Cardiac muscle cell (in vitro differentiated cells and primary cell): ENCODE data around the gene FGF22. TPM values are rescaled to one million over a fixed set of nuclear protein-coding genes. Genes with fewer than 3 reads are reported as not detected.

Source experiments
- DNase-seq, 2 donors: peaks; one replicate each; pipeline versions ENCODE4 v3.0.0 to v3.0.0-alpha.2; 2010 to 2017; ENCODE audit warnings: low read depth in 1 of 2, low spot score in 1 of 2
- H3K27ac ChIP-seq: fragments of 200-600 bp; sonication (generic); 2 replicates; pipeline ENCODE4 v1.5.1; 2016
- H3K27me3 ChIP-seq: fragments of 200-600 bp; sonication (generic); 2 replicates; pipeline ENCODE4 v1.6.0; 2016; ENCODE audit warnings: control low read depth
- H3K36me3 ChIP-seq: fragments of 200-600 bp; sonication (generic); 2 replicates; pipeline ENCODE4 v1.5.1; 2016; ENCODE audit warnings: control low read depth
- H3K4me1 ChIP-seq: fragments of 200-600 bp; sonication (generic); 2 replicates; pipeline ENCODE4 v1.8.1; 2017; ENCODE audit warnings: low read depth, mild to moderate bottlenecking, mixed run types
- H3K4me3 ChIP-seq: fragments of 200-600 bp; sonication (generic); 2 replicates; pipeline ENCODE4 v1.5.1; 2016; ENCODE audit warnings: mild to moderate bottlenecking
- H3K9me3 ChIP-seq: fragments of 200-600 bp; sonication (generic); 2 replicates; pipeline ENCODE4 v1.5.1; 2017; ENCODE audit warnings: low read depth, mild to moderate bottlenecking, control low read depth
- CTCF ChIP-seq: IDR thresholded peaks from 2 replicates; pipeline ENCODE4 v1.5.1; 2012; ENCODE audit warnings: low read depth, mild to moderate bottlenecking, low read length
- polyA plus RNA-seq: library from polyadenylated mRNA; unstranded; fragments of >200 nt; fragmentation: Nextera tagmentation; extraction: Ambion mirVana; gene quantifications from 2 replicates; pipeline ENCODE4 v1.2.1, GENCODE V29; 2016
- total RNA-seq: library from RNA; depleted of rRNA; stranded (reverse); fragments of >200 nt; gene quantifications from 2 replicates; pipeline ENCODE4 v1.2.3, GENCODE V29; 2016

The FGF22 gene
- total and polyA plus RNA-seq, 2 experiments from 2014 or later = 0.92 TPM; not detected in 1

GRCh38 chr19:643736-644135 lies 4.1 kb downstream of the FGF22 start:
- Histone ChIP-seq H3K4me1 (no peaks in the 10 kb centered on the region), H3K9me3 (no peaks in the 10 kb centered on the region), H3K27me3 (peaks cover 7% of the 10 kb centered on the region), H3K4me3 (no peak overlapping the region), H3K27ac (no peak overlapping the region), H3K36me3 (peaks cover 16% of the 10 kb centered on the region)
- no peak for TF ChIP-seq CTCF
- DNase-seq = no peak

- TF ChIP-seq CTCF = no peak
- no peak for DNase-seq
- Histone ChIP-seq H3K4me1 (no peaks in the 10 kb centered on the region), H3K27me3 (peaks cover under 1% of the 10 kb centered on the region), H3K4me3 (no peak overlapping the region), H3K36me3 (peaks cover 19% of the 10 kb centered on the region), H3K27ac (no peak overlapping the region), H3K9me3 (no peaks in the 10 kb centered on the region)
These were observed 4.7 kb downstream of the FGF22 start for GRCh38 chr19:644363-644762.

DNA sequence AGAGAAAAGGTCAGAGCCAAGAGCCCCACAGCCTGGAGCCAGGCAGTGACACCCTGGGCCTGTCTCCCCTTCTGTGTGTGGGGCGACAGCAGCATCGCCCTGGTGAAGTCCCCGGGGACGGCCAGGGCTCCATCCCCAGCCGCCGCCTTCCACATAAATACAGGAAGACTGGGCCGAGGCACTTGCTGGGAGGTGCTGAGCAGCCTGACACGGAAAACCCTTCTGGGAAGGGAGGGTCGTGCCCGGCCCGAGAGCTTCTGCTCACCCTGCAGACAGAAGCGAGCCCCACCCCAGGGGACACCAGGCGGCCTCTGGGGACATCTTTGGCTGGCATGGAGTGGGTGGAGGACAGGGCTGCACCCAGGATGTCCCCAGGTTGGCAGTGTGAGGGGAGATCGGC lies 5.1 kb downstream of the FGF22 start:
- Histone ChIP-seq H3K4me1 (no peaks in the 10 kb centered on the region), H3K27ac (no peak overlapping the region), H3K36me3 (peaks cover 20% of the 10 kb centered on the region), H3K9me3 (no peaks in the 10 kb centered on the region), H3K27me3 (no peaks in the 10 kb centered on the region), H3K4me3 (no peak overlapping the region)
- TF ChIP-seq CTCF = no peak
- no peak for DNase-seq

- Histone ChIP-seq H3K27me3 (no peaks in the 10 kb centered on the region), H3K4me1 (no peaks in the 10 kb centered on the region), H3K4me3 (no peak overlapping the region), H3K36me3 (peaks cover 20% of the 10 kb centered on the region), H3K9me3 (no peaks in the 10 kb centered on the region), H3K27ac (no peak overlapping the region)
- DNase-seq = no peak
- TF ChIP-seq CTCF = no peak
These were observed 6.5 kb downstream of the FGF22 start for GRCh38 chr19:645912-646778.

GRCh38 chr19:646779-647565 lies 7.3 kb downstream of the FGF22 start:
- Histone ChIP-seq H3K4me3 (no peak overlapping the region), H3K4me1 (no peaks in the 10 kb centered on the region), H3K9me3 (no peaks in the 10 kb centered on the region), H3K36me3 (peaks cover 27% of the 10 kb centered on the region), H3K27ac (no peak overlapping the region), H3K27me3 (no peaks in the 10 kb centered on the region)
- TF ChIP-seq CTCF = no peak
- no peak for DNase-seq
